ENCODE data around the gene CYTL1. TPM values are rescaled to one million over a fixed set of nuclear protein-coding genes. Genes with fewer than 3 reads are reported as not detected.
A peak's percentile ranks its signal among the peaks of the same experiment; 100 is the strongest.

The CYTL1 gene
- total and polyA plus RNA-seq, 10 donors, result 0.22 to 1.4 (median 1.1) TPM; not detected in 3

GRCh38 chr4:5029447-5029846 is 10.2 kb upstream of the CYTL1 start:
- H3K27ac ChIP-seq, result no peak overlapping the region
- peak; percentile 52 for DNase-seq
- intact Hi-C loops (cut with DNase I; ENCODE audit: low total_unique reads), result no loop called here
- no peaks in the 10 kb centered on the region for H3K36me3 ChIP-seq
- TF ChIP-seq POLR2AphosphoS5 (IDR thresholded peaks at IDR 0.05), result no peak
- TF ChIP-seq POLR2A (IDR thresholded peaks at IDR 0.05), result no peak
- TF ChIP-seq CTCF (IDR thresholded peaks at IDR 0.05 in 8 of 11, conservative IDR thresholded peaks at IDR 0.05 in 3 of 11), result no peak
- H3K9me3 ChIP-seq, result no peaks in the 10 kb centered on the region
- no peak overlapping the region for H3K4me3 ChIP-seq
- H3K27me3 ChIP-seq (replicated peaks in 1 of 7), result peaks cover 0 to 16% (median 0%) of the 10 kb centered on the region in 7 donors
- WGBS, 5 donors, result 70 to 86% (median 79%) methylated on average over 7 to 8 of the region's 8 CpGs
- H3K4me1 ChIP-seq, result peaks cover 8 to 40% (median 19%) of the 10 kb centered on the region in 6 donors

DNA sequence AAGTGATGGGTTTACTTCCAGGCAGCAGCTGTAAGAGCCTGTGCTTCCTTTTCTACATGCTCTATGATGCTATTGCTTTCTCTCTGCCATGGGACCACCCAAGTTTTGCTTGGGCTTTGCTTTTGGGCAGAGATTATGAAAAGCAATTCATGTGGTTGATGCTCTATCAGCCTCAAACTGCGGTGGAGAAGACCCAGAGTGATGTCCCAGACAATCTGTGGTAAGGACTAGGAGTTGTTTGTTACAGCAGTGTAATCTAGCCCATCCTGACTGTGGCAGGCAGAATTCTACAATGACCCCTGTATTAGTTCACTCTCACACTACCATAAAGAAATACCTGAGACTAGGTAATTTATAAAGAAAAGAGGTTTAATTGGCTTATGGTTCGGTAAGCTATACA is 9.2 kb upstream of the CYTL1 start:
- DNase-seq, result no peak
- peaks cover 0 to 5% (median 0%) of the 10 kb centered on the region in 8 donors for H3K9me3 ChIP-seq
- no peak overlapping the region for H3K4me3 ChIP-seq
- intact Hi-C loops (cut with DNase I; ENCODE audit: low total_unique reads), result no loop called here
- H3K4me1 ChIP-seq, result peaks cover 3 to 30% (median 9%) of the 10 kb centered on the region in 6 donors
- H3K36me3 ChIP-seq, result no peaks in the 10 kb centered on the region
- no peak overlapping the region for H3K27ac ChIP-seq
- whole genome bisulfite sequencing, 5 donors, result 71 to 88% (median 81%) methylated on average over 2 of the region's 2 CpGs
- peaks cover 0 to 16% (median 0%) of the 10 kb centered on the region in 7 donors for H3K27me3 ChIP-seq (replicated peaks in 1 of 7)
- TF ChIP-seq POLR2AphosphoS5 (IDR thresholded peaks at IDR 0.05) (no peak), POLR2A (IDR thresholded peaks at IDR 0.05) (no peak), CTCF (IDR thresholded peaks at IDR 0.05 in 8 of 11, conservative IDR thresholded peaks at IDR 0.05 in 3 of 11) (no peak)

DNA sequence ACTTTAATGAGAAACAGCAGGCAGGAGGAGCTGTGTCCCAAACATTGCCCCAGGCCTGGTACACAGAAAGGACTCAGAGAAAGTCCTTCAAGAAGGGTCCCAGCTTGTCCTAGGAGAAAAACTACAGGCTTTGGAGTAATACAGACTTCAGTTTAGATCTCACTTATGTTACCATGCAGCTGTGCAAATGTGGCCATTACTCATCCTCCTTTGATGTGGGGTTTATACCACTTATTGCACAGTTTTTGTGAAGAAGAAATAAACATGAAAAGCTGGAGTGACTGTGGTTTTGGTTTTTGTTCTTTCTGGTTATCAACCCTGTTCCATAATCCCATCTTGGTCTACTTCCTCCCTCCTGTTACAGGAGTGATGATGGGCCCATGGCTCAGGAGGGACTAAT is 8.1 kb upstream of the CYTL1 start:
- Histone ChIP-seq H3K4me3 (no peak overlapping the region), H3K9me3 (peaks cover 0 to 13% (median 0%) of the 10 kb centered on the region in 8 donors), H3K27me3 (replicated peaks in 1 of 7) (peaks cover 0 to 16% (median 0%) of the 10 kb centered on the region in 7 donors), H3K36me3 (no peaks in the 10 kb centered on the region), H3K4me1 (peaks cover 0 to 19% (median 1%) of the 10 kb centered on the region in 6 donors), H3K27ac (no peak overlapping the region)
- intact Hi-C loops (cut with DNase I; ENCODE audit: low total_unique reads), result no loop called here
- DNase-seq, result no peak
- no peak for TF ChIP-seq CTCF (IDR thresholded peaks at IDR 0.05 in 8 of 11, conservative IDR thresholded peaks at IDR 0.05 in 3 of 11)
- no peak for TF ChIP-seq POLR2AphosphoS5 (IDR thresholded peaks at IDR 0.05)
- TF ChIP-seq POLR2A (IDR thresholded peaks at IDR 0.05), result no peak

DNA sequence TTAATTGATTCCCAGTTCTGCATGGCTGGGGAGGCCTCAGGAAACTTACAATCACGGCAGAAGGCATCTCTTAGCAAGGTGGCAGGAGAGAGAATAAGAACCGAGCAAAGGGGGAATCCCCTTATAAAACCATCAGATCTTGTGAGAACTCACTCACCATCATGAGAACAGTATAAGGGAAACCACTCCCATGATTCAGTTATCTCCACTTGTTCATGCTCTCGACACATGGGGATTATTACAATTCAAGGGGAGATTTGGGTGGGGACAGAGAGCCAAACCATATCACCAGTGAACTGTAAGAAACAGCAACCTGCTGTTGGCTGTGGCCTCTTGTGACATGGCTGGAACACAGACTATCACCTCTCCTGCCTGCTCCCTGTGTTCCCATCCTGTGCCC is 7.1 kb upstream of the CYTL1 start:
- peaks cover 0 to 13% (median 0%) of the 10 kb centered on the region in 6 donors for H3K4me1 ChIP-seq
- TF ChIP-seq POLR2AphosphoS5 (IDR thresholded peaks at IDR 0.05), result no peak
- no peak for TF ChIP-seq CTCF (IDR thresholded peaks at IDR 0.05 in 8 of 11, conservative IDR thresholded peaks at IDR 0.05 in 3 of 11)
- no peak for TF ChIP-seq POLR2A (IDR thresholded peaks at IDR 0.05)
- H3K27me3 ChIP-seq (replicated peaks in 1 of 7), result peaks cover 0 to 16% (median 0%) of the 10 kb centered on the region in 7 donors
- H3K4me3 ChIP-seq, result no peak overlapping the region
- no peak overlapping the region for H3K27ac ChIP-seq
- DNase-seq, result no peak
- WGBS, 5 donors, result 64 to 70% (median 69%) methylated on average over 3 of the region's 3 CpGs
- H3K36me3 ChIP-seq, result no peaks in the 10 kb centered on the region
- H3K9me3 ChIP-seq, result peaks cover 0 to 13% (median 0%) of the 10 kb centered on the region in 8 donors
- intact Hi-C loops (cut with DNase I; ENCODE audit: low total_unique reads), result no loop called here
